Measurements from ENCODE around the gene TRMO. TPM values are rescaled to one million over a fixed set of nuclear protein-coding genes. Genes with fewer than 3 reads are reported as not detected.

The TRMO gene
- total RNA-seq, 4 donors from 2014 or later, result 10.5 to 23.4 (median 15.7) TPM

DNA sequence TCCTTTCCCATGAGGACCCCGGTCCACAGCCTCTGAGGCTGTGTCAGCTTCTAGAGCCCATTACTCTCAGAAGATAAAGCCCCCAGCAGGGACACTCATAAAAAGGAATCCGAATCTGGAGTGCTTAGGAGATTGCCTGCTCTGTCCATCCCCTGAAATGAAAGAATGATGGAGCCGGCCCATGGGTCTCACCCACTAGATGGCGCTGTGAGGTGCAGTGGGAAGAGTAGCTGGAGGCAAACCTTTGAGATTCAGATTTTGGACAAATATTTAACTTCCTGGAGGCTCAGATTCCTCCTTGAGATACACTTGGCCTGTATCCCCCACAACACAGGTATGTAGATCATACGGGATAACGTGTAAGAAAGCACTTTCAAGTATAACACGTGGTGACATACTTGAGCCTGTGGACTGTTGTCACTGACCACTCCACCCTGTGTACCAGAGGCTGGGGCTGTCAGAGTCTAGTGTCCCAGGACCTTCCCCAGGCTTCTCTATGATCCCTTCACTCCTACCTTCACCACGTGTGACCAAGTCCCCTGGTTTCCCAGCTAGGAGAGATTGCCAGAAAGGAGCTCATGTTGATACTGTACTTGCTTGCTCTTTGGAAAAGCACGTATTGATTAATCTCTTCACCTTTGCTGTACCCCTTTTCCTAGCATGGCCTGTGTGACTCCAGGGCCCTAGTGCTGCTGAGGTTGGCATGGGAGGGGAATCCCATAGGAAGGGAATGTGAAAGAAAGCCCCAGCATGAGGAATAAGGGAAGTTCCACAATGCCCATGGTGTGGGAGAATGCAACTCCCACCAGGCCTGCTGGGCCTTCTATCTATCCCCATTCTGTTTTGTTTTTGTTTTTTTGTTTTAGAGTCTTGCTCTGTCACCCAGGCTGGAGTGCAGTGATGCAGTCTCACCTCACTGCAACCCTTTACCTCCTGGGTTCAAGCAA, 32.1 kb downstream of the TRMO start:
- no peaks in the 10 kb centered on the region for H3K27me3 ChIP-seq
- intact Hi-C loops (cut with DNase I; ENCODE audit: low total_unique reads) (no loop called here), in situ Hi-C loops (cut with MboI; ENCODE audit: low sequenced_read_pairs in 4 of 4) (loop anchor here in 3 of 4 donors (10.0 to 25.0 kb wide), 3 partner anchors 155 to 453 kb away; no protein-coding TSS in a partner anchor)
- ATAC-seq (no peak), DNase-seq (no peak)
- TF ChIP-seq POLR2A (IDR thresholded peaks at IDR 0.05), result no peak
- TF ChIP-seq, protein P1, sequence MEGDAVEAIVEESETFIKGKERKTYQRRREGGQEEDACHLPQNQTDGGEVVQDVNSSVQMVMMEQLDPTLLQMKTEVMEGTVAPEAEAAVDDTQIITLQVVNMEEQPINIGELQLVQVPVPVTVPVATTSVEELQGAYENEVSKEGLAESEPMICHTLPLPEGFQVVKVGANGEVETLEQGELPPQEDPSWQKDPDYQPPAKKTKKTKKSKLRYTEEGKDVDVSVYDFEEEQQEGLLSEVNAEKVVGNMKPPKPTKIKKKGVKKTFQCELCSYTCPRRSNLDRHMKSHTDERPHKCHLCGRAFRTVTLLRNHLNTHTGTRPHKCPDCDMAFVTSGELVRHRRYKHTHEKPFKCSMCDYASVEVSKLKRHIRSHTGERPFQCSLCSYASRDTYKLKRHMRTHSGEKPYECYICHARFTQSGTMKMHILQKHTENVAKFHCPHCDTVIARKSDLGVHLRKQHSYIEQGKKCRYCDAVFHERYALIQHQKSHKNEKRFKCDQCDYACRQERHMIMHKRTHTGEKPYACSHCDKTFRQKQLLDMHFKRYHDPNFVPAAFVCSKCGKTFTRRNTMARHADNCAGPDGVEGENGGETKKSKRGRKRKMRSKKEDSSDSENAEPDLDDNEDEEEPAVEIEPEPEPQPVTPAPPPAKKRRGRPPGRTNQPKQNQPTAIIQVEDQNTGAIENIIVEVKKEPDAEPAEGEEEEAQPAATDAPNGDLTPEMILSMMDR (IDR thresholded peaks at IDR 0.05 in 4 of 5, conservative IDR thresholded peaks at IDR 0.05 in 1 of 5), result peak in 4 of 5 experiments; percentile 5 to 50 (median 30)
- H3K9me3 ChIP-seq, result no peaks in the 10 kb centered on the region
- no peak overlapping the region for H3K4me3 ChIP-seq
- no peaks in the 10 kb centered on the region for H3K4me1 ChIP-seq
- H3K27ac ChIP-seq, result no peak overlapping the region
- H3K36me3 ChIP-seq, result no peaks in the 10 kb centered on the region

DNA sequence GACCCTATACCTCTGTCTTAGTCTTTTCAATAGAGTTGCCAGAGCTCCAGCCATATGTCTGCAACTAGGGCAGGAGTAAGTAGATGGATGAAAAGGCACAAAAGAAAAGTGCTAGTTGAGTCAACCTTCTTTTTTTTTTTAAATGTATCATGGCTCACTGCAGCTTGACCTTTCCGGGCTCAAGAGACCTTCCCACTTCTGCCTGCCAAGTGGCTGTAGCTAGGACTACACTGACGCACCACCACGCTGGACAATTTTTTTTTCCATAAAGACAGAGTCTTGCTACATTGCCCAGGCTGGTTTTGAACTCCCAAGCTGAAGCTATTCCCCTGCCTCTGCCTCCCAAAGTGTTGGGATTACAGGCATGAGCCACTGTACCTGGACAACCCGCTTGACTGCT, 42.0 kb downstream of the TRMO start:
- Histone ChIP-seq H3K27me3 (no peaks in the 10 kb centered on the region), H3K9me3 (no peaks in the 10 kb centered on the region), H3K4me1 (peaks cover 0 to 3% of the 10 kb centered on the region in 2 donors), H3K4me3 (no peak overlapping the region), H3K27ac (no peak overlapping the region), H3K36me3 (no peaks in the 10 kb centered on the region)
- ATAC-seq, result no peak
- in situ Hi-C loops (cut with MboI; ENCODE audit: low sequenced_read_pairs in 4 of 4) (loop anchor here in 1 of 4 donors (25.0 kb wide), 1 partner anchor 443 kb away; no protein-coding TSS in a partner anchor), intact Hi-C loops (cut with DNase I; ENCODE audit: low total_unique reads) (no loop called here)
- no peak for TF ChIP-seq POLR2A (IDR thresholded peaks at IDR 0.05)
- TF ChIP-seq, protein P1 (IDR thresholded peaks at IDR 0.05 in 4 of 5, conservative IDR thresholded peaks at IDR 0.05 in 1 of 5), result no peak
- no peak for DNase-seq

DNA sequence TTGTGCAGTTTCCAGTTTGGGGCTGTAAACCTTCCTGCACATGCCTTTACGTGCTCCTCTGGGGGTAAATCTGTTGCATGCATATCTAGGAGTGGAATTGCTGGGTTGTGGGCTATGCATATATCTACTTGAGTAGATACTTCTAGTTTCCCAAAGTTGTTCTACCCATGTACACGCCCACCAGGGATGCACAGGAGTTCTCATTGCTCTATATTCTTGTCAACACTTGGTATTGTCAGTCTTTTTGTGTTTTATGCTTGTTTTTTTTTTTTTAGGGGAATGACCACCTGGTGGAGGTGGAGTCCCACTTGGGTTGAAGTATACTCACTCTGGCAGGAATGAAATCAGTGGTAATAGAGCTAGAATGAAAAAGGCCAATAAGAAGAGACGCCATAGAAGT, 46.2 kb downstream of the TRMO start:
- in situ Hi-C loops (cut with MboI; ENCODE audit: low sequenced_read_pairs in 4 of 4) (loop anchor here in 1 of 4 donors (25.0 kb wide), 1 partner anchor 439 kb away; no protein-coding TSS in a partner anchor), intact Hi-C loops (cut with DNase I; ENCODE audit: low total_unique reads) (no loop called here)
- Histone ChIP-seq H3K4me3 (no peak overlapping the region), H3K27me3 (no peaks in the 10 kb centered on the region), H3K27ac (no peak overlapping the region), H3K9me3 (no peaks in the 10 kb centered on the region), H3K36me3 (no peaks in the 10 kb centered on the region), H3K4me1 (peaks cover 0 to 3% of the 10 kb centered on the region in 2 donors)
- DNase-seq (no peak), ATAC-seq (no peak)
- no peak for TF ChIP-seq POLR2A (IDR thresholded peaks at IDR 0.05)
- TF ChIP-seq, protein P1 (IDR thresholded peaks at IDR 0.05 in 4 of 5, conservative IDR thresholded peaks at IDR 0.05 in 1 of 5), result no peak

DNA sequence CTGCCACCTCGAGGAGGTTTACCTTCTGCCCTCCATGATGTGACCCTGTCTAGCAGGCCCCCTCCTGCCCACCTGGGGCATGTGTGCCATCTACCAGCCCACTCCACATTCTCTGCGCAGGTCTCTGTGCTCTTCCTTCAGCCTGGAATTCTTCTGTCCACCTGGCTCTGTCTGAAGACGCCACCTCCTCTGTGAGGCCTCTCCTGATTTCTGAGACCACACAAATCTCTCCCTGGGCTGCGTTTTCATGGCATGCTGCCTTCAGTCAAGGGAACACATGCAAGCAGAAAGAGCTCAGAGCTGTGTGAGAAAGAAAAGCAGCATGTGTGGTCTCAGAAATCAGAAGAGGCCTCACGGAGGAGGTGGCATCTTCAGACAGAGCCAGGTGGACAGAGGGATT, 47.2 kb downstream of the TRMO start:
- Histone ChIP-seq H3K27me3 (no peaks in the 10 kb centered on the region), H3K27ac (no peak overlapping the region), H3K36me3 (no peaks in the 10 kb centered on the region), H3K9me3 (no peaks in the 10 kb centered on the region), H3K4me3 (no peak overlapping the region), H3K4me1 (peaks cover 0 to 3% of the 10 kb centered on the region in 2 donors)
- DNase-seq, result no peak
- no peak for ATAC-seq
- TF ChIP-seq, protein P1 (IDR thresholded peaks at IDR 0.05 in 4 of 5, conservative IDR thresholded peaks at IDR 0.05 in 1 of 5), result no peak
- TF ChIP-seq POLR2A (IDR thresholded peaks at IDR 0.05), result no peak
- intact Hi-C loops (cut with DNase I; ENCODE audit: low total_unique reads), result no loop called here
- in situ Hi-C loops (cut with MboI; ENCODE audit: low sequenced_read_pairs in 4 of 4), result loop anchor here in 1 of 4 donors (25.0 kb wide), 1 partner anchor 438 kb away; no protein-coding TSS in a partner anchor

Data from gastrocnemius medialis (tissue), 4 donors.